Brain microvascular endothelial cell (primary cell): ENCODE measurements around the gene FNDC10.
A peak's percentile ranks its signal among the peaks of the same experiment; 100 is the strongest.

Source experiments
- DNase-seq: peaks from one replicate; pipeline ENCODE4 v3.0.0-alpha.2; 2020
- H3K27ac ChIP-seq: fragments of 250-450 bp; sonication (Bioruptor Pico); 2 replicates; pipeline ENCODE4 v1.5.1; 2020; ENCODE audit warnings: mild to moderate bottlenecking, moderate library complexity
- H3K27me3 ChIP-seq: fragments of 250-450 bp; sonication (Bioruptor Pico); replicated peaks from 2 replicates; pipeline ENCODE4 v1.5.1; 2020; ENCODE audit warnings: mild to moderate bottlenecking
- H3K36me3 ChIP-seq: fragments of 250-450 bp; sonication (Bioruptor Pico); replicated peaks from 2 replicates; pipeline ENCODE4 v1.5.1; 2020; ENCODE audit warnings: mild to moderate bottlenecking
- H3K4me3 ChIP-seq: 2 replicates; pipeline ENCODE4 v1.5.1; 2011; ENCODE audit warnings: low read depth, mild to moderate bottlenecking, control low read depth, low read length, moderate library complexity
- in situ Hi-C: cut with HindIII; loops from 2 replicates; pipeline ENCODE4 v1.10.0; 2017; ENCODE audit warnings: low sequenced_read_pairs, low pct_ligation_motif_present
- TF ChIP-seq, protein P1 (sequence below): IDR thresholded peaks from 2 replicates; pipeline ENCODE4 v1.5.1; 2011; ENCODE audit warnings: low read depth, mild to moderate bottlenecking, moderate library complexity, low read length, control low read depth, inconsistent platforms; ENCODE audit errors: missing control alignments

Gene FNDC10

GRCh38 chr1:1602968-1603506, 3.1 kb upstream of the FNDC10 start:
- H3K27me3 ChIP-seq: peaks cover 11% of the 10 kb centered on the region
- no peaks in the 10 kb centered on the region for H3K36me3 ChIP-seq
- TF ChIP-seq, protein P1, sequence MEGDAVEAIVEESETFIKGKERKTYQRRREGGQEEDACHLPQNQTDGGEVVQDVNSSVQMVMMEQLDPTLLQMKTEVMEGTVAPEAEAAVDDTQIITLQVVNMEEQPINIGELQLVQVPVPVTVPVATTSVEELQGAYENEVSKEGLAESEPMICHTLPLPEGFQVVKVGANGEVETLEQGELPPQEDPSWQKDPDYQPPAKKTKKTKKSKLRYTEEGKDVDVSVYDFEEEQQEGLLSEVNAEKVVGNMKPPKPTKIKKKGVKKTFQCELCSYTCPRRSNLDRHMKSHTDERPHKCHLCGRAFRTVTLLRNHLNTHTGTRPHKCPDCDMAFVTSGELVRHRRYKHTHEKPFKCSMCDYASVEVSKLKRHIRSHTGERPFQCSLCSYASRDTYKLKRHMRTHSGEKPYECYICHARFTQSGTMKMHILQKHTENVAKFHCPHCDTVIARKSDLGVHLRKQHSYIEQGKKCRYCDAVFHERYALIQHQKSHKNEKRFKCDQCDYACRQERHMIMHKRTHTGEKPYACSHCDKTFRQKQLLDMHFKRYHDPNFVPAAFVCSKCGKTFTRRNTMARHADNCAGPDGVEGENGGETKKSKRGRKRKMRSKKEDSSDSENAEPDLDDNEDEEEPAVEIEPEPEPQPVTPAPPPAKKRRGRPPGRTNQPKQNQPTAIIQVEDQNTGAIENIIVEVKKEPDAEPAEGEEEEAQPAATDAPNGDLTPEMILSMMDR: no peak
- H3K27ac ChIP-seq: no peak overlapping the region
- in situ Hi-C loops: no loop called here
- DNase-seq: no peak
- no peak overlapping the region for H3K4me3 ChIP-seq

DNA sequence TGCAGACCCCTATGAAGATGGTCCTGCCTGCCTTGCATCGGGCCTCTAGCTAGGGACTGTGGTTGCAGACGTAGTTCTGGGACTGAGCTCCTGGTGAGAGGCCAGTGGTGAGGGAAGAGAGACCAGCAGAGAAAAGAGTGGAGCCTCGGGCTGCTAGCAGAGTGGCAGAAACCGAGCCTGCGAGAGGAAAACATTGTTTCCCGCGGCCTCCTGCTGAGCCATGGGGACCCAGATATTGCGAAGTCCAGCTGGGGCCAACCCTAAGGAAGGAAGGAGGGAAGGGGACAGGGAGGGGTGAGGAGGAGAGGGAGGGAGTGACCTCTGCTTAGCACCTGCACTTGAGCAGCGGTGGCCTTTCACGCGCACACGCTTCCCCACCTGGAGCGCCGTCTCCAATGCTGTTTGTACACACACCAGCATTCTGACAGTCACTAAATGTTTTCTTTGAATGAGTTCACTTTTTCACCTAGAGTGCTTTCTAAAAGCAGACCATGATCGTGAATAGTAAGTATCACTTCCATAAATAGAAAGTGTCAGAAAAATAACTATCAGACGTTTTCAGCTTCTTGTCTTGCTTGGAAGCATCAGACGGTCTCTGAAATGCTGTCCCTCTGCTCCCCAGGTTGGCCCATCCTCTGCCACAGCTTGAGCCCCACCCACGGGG, 2.5 kb upstream of the FNDC10 start:
- TF ChIP-seq, protein P1: no peak
- in situ Hi-C loops: no loop called here
- H3K36me3 ChIP-seq: no peaks in the 10 kb centered on the region
- H3K4me3 ChIP-seq: no peak overlapping the region
- H3K27ac ChIP-seq: no peak overlapping the region
- peaks cover 14% of the 10 kb centered on the region for H3K27me3 ChIP-seq
- no peak for DNase-seq

DNA sequence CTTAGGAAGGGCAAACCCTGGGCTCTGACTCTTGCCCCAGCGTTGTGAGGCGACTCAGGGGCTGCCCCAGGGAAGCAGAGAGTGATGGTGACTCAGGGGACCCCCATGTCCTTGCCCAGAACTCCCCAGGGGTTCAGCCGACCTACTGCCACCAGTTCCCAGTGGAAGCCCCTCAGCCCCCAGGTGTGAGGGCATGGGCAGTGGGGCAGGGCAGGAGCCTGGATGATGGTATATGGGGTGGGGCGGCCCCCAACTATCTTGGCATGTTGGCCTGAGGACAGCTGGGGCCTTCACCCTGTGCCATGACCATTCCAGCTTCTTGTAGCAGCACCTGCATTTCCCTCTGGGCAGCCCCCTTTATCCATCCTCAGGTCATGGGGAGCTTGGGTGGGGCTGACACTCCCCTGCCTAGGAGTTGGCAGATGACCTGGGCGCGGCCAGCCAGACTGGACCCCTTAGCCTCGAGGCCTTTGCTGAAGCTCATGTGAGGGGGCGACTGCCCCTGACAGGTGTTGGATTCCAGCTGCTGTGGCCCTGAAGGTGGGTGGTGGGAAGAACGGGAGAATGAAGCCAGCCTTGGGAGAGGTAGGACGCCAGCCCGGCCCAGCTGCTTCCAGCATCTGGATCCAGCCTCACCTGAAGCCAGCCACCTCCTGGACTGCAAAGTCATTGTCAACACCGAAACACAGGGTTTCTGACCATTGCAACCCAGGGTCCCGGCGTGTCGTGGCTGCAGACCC, 1.8 kb upstream of the FNDC10 start:
- DNase-seq: no peak
- H3K36me3 ChIP-seq: no peaks in the 10 kb centered on the region
- TF ChIP-seq, protein P1: no peak
- peaks cover 15% of the 10 kb centered on the region for H3K27me3 ChIP-seq
- in situ Hi-C loops: no loop called here
- H3K4me3 ChIP-seq: no peak overlapping the region
- no peak overlapping the region for H3K27ac ChIP-seq

DNA sequence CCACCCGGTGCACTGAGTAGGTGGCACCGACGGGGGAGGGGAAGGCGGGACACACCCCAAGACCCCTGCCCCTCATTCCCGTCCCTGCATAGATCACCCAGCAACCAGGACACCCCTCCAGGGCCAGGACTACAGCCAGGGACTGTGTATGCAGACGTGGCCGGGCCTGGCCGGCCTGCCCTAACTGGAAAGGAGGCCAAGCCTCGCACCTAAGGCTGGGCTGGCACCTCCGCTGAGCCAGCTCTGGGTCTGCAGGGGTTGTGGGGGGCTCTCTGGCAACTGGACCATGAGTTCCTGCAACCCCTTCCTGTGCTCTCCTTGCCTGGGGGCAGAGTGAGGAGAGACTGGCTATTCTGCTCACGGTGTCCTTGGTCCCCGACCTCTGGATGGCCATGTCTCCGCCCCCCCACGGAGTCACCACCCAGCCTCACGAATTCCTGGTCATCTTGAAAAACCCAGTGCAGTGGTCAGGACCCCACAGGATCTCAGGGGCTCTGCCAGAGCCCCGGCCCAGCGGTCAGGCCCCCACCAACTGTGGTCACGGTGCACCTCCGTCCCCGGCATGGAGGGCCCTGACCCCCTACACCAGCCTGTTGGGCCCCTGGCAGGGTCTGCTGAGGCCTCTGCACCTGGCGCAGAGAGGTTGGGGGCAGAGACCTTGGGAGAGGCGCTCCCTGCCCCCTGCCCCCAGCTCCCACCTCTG, 1.1 kb upstream of the FNDC10 start:
- DNase-seq: no peak

GRCh38 chr1:1599030-1599934, 653 bp downstream of the FNDC10 start:
- TF ChIP-seq, protein P1: no peak
- in situ Hi-C loops: no loop called here
- H3K4me3 ChIP-seq: peak overlapping the region; percentile 15
- DNase-seq: no peak
- H3K36me3 ChIP-seq: no peaks in the 10 kb centered on the region
- no peak overlapping the region for H3K27ac ChIP-seq
- peaks cover 24% of the 10 kb centered on the region for H3K27me3 ChIP-seq

More for the DNA sequence above, 1.1 kb upstream of the FNDC10 start:
- peaks cover 22% of the 10 kb centered on the region for H3K27me3 ChIP-seq
- no peak overlapping the region for H3K4me3 ChIP-seq
- TF ChIP-seq, protein P1: no peak
- in situ Hi-C loops: no loop called here
- no peaks in the 10 kb centered on the region for H3K36me3 ChIP-seq
- no peak overlapping the region for H3K27ac ChIP-seq
